CD4-positive, CD25-positive, alpha-beta regulatory T cell (primary cell): Measurements from ENCODE around the gene IYD. TPM values are rescaled to one million over a fixed set of nuclear protein-coding genes. Genes with fewer than 3 reads are reported as not detected.

Experiments
- ATAC-seq, 2 donors: fragments of 150-1000 bp; cut with Tn5 transposase; one replicate each; pipeline ENCODE4 v1.10.0; 2021; ENCODE audit warnings: low read depth in 2 of 2, moderate number of reproducible peaks in 2 of 2, moderate library complexity in 1 of 2
- DNase-seq, 3 donors: peaks; one replicate each; pipeline versions ENCODE4 v3.0.0 to v3.0.0-alpha.2; 2012 to 2022; ENCODE audit warnings: mixed read lengths in 1 of 3
- H3K27ac ChIP-seq: one replicate; pipeline ENCODE4 v1.7.0; 2013; ENCODE audit warnings: mild to moderate bottlenecking, low read length; ENCODE audit not compliant: insufficient read depth, poor library complexity, severe bottlenecking
- H3K27me3 ChIP-seq: one replicate; pipeline ENCODE4 v1.7.0; 2013; ENCODE audit warnings: low read length; ENCODE audit not compliant: control insufficient read depth, insufficient read depth
- H3K36me3 ChIP-seq: one replicate; pipeline ENCODE4 v1.7.0; 2013; ENCODE audit warnings: mild to moderate bottlenecking, low read length, moderate library complexity; ENCODE audit not compliant: control insufficient read depth, insufficient read depth
- H3K4me1 ChIP-seq: 2 replicates; pipeline ENCODE4 v1.7.0; 2013; ENCODE audit warnings: mild to moderate bottlenecking, low read length; ENCODE audit not compliant: insufficient read depth, control insufficient read depth, poor library complexity, severe bottlenecking
- H3K4me3 ChIP-seq: one replicate; pipeline ENCODE4 v1.7.0; 2013; ENCODE audit warnings: low read depth, mild to moderate bottlenecking, low read length, moderate library complexity
- H3K9me3 ChIP-seq, 2 experiments: 1 replicate in 1 of 2; 2 replicates in 1 of 2; pipeline ENCODE4 v1.7.0; 2013; ENCODE audit warnings: low read length in 2 of 2, mild to moderate bottlenecking in 1 of 2, moderate library complexity in 1 of 2; ENCODE audit not compliant: control insufficient read depth in 2 of 2
- H3K27ac Mint-ChIP-seq, 3 donors: one replicate each; pipeline ENCODE4 v1.8.0; 2020 to 2022; ENCODE audit warnings: mild to moderate bottlenecking in 3 of 3, mixed read lengths in 3 of 3, moderate library complexity in 2 of 3
- H3K27me3 Mint-ChIP-seq: one replicate; pipeline ENCODE4 v1.8.0; 2022; ENCODE audit warnings: mild to moderate bottlenecking, mixed read lengths
- H3K36me3 Mint-ChIP-seq: one replicate; pipeline ENCODE4 v1.8.0; 2020; ENCODE audit warnings: mixed read lengths
- H3K4me1 Mint-ChIP-seq, 4 donors: one replicate each; pipeline ENCODE4 v1.8.0; 2020 to 2022; ENCODE audit warnings: mixed read lengths in 4 of 4, mild to moderate bottlenecking in 1 of 4
- H3K4me3 Mint-ChIP-seq, 4 donors: one replicate each; pipeline ENCODE4 v1.8.0; 2020 to 2022; ENCODE audit warnings: mild to moderate bottlenecking in 4 of 4, mixed read lengths in 4 of 4, moderate library complexity in 3 of 4
- H3K9me3 Mint-ChIP-seq, 7 donors: one replicate each; pipeline ENCODE4 v1.8.0; 2020 to 2022; ENCODE audit warnings: mixed read lengths in 7 of 7, mild to moderate bottlenecking in 3 of 7, moderate library complexity in 2 of 7
- polyA plus RNA-seq, 4 donors: library from polyadenylated mRNA; unstranded; fragments of 300-500 nt; fragmentation: Illumina TruSeq; gene quantifications; one replicate each; pipeline ENCODE4 v1.2.3, GENCODE V29; 2021
- total RNA-seq: library from RNA; stranded (reverse); gene quantifications from one replicate; pipeline ENCODE4 v1.2.3, GENCODE V29; 2022

Gene IYD
- total and polyA plus RNA-seq, 5 donors from 2014 or later = not detected

DNA sequence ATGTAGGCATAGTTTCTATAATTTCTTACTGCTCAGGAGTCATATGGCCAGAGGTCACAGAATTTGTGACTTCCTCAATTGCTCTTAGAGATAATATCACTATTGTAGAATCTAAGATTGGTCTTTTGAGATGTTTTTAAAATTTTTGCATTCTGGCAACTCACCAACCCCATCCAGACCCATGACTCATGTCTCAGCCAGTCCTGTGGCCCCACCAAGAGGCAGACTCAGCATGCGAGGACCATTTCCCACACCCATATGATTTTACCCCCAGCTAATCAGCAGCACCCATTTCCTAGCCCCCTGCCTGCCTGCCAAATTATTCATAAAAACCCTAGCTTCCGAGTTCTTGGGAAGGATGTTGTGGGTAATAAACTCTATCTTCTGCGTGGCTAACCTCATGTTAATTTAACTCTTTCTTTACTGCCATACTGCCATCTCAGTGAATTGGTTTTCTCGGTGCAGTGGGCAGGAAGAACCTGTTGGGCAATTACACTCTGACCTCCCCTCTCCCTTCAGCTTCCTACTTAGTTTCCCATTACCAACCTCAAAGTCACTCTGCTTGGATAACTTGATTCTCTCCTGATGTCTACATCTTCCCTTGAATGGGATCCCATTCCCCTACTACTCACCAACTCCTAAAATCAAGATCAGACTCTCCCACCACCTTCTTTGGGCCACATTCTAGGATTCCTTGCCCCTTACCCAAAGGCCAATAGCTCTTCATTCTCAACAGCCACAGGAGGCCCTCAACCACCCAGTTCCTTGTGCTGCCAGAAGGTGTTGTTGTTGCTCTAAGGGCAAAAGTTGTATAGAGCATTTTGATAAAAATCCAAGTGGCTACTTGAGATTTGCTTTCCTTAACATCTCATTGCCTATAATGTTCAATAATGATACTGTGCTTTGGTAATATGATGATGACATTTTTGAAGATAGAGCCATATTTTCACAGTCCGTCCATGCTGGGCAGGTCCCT, 16.2 kb upstream of the IYD start:
- H3K4me3 ChIP-seq = no peak overlapping the region
- H3K36me3 Mint-ChIP-seq = no peaks in the 10 kb centered on the region
- H3K27ac ChIP-seq = no peak overlapping the region
- peaks cover 0 to 4% (median 0%) of the 10 kb centered on the region in 7 donors for H3K9me3 Mint-ChIP-seq
- H3K4me1 ChIP-seq = no peaks in the 10 kb centered on the region
- H3K27me3 ChIP-seq = peaks cover 3% of the 10 kb centered on the region
- DNase-seq (no peak), ATAC-seq (no peak)
- no peaks in the 10 kb centered on the region for H3K36me3 ChIP-seq
- no peaks in the 10 kb centered on the region for H3K4me1 Mint-ChIP-seq
- peaks cover 18% of the 10 kb centered on the region for H3K27me3 Mint-ChIP-seq
- no peaks in the 10 kb centered on the region for H3K9me3 ChIP-seq
- no peak overlapping the region for H3K4me3 Mint-ChIP-seq
- peak overlapping the region in 1 of 3 donors; percentile 20 for H3K27ac Mint-ChIP-seq

GRCh38 chr6:150353445-150353844, 15.4 kb upstream of the IYD start:
- no peak for DNase-seq
- ATAC-seq = no peak
- H3K27me3 ChIP-seq = peaks cover 3% of the 10 kb centered on the region
- Mint-ChIP-seq H3K9me3 (peaks cover 0 to 4% (median 0%) of the 10 kb centered on the region in 7 donors), H3K27me3 (peaks cover 22% of the 10 kb centered on the region), H3K4me1 (no peaks in the 10 kb centered on the region), H3K36me3 (no peaks in the 10 kb centered on the region), H3K27ac (no peak overlapping the region), H3K4me3 (no peak overlapping the region)
- no peaks in the 10 kb centered on the region for H3K36me3 ChIP-seq
- no peaks in the 10 kb centered on the region for H3K9me3 ChIP-seq
- H3K4me1 ChIP-seq = no peaks in the 10 kb centered on the region
- no peak overlapping the region for H3K4me3 ChIP-seq
- H3K27ac ChIP-seq = no peak overlapping the region

- peaks cover 0 to 4% (median 0%) of the 10 kb centered on the region in 7 donors for H3K9me3 Mint-ChIP-seq
- H3K9me3 ChIP-seq = no peaks in the 10 kb centered on the region
- H3K36me3 ChIP-seq = no peaks in the 10 kb centered on the region
- no peaks in the 10 kb centered on the region for H3K4me1 Mint-ChIP-seq
- no peaks in the 10 kb centered on the region for H3K36me3 Mint-ChIP-seq
- no peak overlapping the region for H3K27ac ChIP-seq
- no peak overlapping the region for H3K27ac Mint-ChIP-seq
- H3K4me1 ChIP-seq = no peaks in the 10 kb centered on the region
- DNase-seq (no peak), ATAC-seq (no peak)
- no peak overlapping the region for H3K4me3 ChIP-seq
- peaks cover 22% of the 10 kb centered on the region for H3K27me3 Mint-ChIP-seq
- peaks cover 5% of the 10 kb centered on the region for H3K27me3 ChIP-seq
- H3K4me3 Mint-ChIP-seq = no peak overlapping the region
Observed at GRCh38 chr6:150354754-150355571, 13.8 kb upstream of the IYD start.

- DNase-seq (no peak), ATAC-seq (no peak)
- Mint-ChIP-seq H3K4me3 (no peak overlapping the region), H3K27ac (no peak overlapping the region), H3K9me3 (peaks cover 0 to 4% (median 0%) of the 10 kb centered on the region in 7 donors), H3K27me3 (peaks cover 28% of the 10 kb centered on the region), H3K36me3 (no peaks in the 10 kb centered on the region), H3K4me1 (no peaks in the 10 kb centered on the region)
- no peaks in the 10 kb centered on the region for H3K9me3 ChIP-seq
- no peak overlapping the region for H3K4me3 ChIP-seq
- no peaks in the 10 kb centered on the region for H3K36me3 ChIP-seq
- H3K27me3 ChIP-seq = peaks cover 5% of the 10 kb centered on the region
- H3K27ac ChIP-seq = no peak overlapping the region
- H3K4me1 ChIP-seq = no peaks in the 10 kb centered on the region
Observed at GRCh38 chr6:150355932-150356331, 12.9 kb upstream of the IYD start.

GRCh38 chr6:150361876-150362275, 6.9 kb upstream of the IYD start:
- Mint-ChIP-seq H3K4me1 (no peaks in the 10 kb centered on the region), H3K9me3 (no peaks in the 10 kb centered on the region), H3K27ac (no peak overlapping the region), H3K4me3 (no peak overlapping the region), H3K27me3 (peaks cover 18% of the 10 kb centered on the region), H3K36me3 (no peaks in the 10 kb centered on the region)
- no peaks in the 10 kb centered on the region for H3K4me1 ChIP-seq
- H3K9me3 ChIP-seq = no peaks in the 10 kb centered on the region
- DNase-seq (no peak), ATAC-seq (no peak)
- H3K4me3 ChIP-seq = no peak overlapping the region
- H3K27ac ChIP-seq = no peak overlapping the region
- H3K36me3 ChIP-seq = no peaks in the 10 kb centered on the region
- peaks cover 2% of the 10 kb centered on the region for H3K27me3 ChIP-seq

DNA sequence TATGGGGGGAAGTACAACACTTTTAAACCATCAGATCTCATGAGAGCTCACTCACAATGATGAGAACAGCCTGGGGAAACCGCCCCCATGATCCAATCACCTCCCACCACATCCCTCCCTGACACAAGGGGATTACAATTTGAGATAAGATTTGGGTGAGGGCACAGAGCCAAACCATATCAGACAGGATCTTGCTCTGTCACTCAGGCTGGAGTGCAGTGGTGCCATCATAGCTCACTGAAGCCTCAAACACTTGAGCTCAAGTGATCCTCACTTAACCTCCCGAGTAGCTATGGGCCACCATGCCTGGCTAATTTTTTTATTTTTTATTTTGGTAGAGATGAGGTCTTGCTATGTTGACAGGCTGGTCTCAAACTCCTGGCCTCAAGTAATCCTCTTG, 5.1 kb upstream of the IYD start:
- DNase-seq = no peak
- Histone ChIP-seq H3K27ac (no peak overlapping the region), H3K4me1 (no peaks in the 10 kb centered on the region), H3K4me3 (no peak overlapping the region), H3K27me3 (peaks cover 2% of the 10 kb centered on the region), H3K9me3 (no peaks in the 10 kb centered on the region), H3K36me3 (no peaks in the 10 kb centered on the region)
- Mint-ChIP-seq H3K27me3 (peaks cover 7% of the 10 kb centered on the region), H3K4me1 (no peaks in the 10 kb centered on the region), H3K4me3 (no peak overlapping the region), H3K36me3 (no peaks in the 10 kb centered on the region), H3K27ac (no peak overlapping the region), H3K9me3 (peaks cover 0 to 2% (median 0%) of the 10 kb centered on the region in 7 donors)
- no peak for ATAC-seq

GRCh38 chr6:150366118-150366778, 2.6 kb upstream of the IYD start:
- Mint-ChIP-seq H3K4me1 (no peaks in the 10 kb centered on the region), H3K27ac (no peak overlapping the region), H3K36me3 (no peaks in the 10 kb centered on the region), H3K4me3 (no peak overlapping the region), H3K27me3 (no peaks in the 10 kb centered on the region), H3K9me3 (peaks cover 0 to 2% (median 0%) of the 10 kb centered on the region in 7 donors)
- ATAC-seq = no peak
- Histone ChIP-seq H3K27me3 (no peaks in the 10 kb centered on the region), H3K9me3 (no peaks in the 10 kb centered on the region), H3K4me1 (no peaks in the 10 kb centered on the region), H3K27ac (no peak overlapping the region), H3K36me3 (no peaks in the 10 kb centered on the region), H3K4me3 (no peak overlapping the region)
- DNase-seq = no peak
